Keratinocyte (primary cell): Measurements from ENCODE around the gene F9.
"Not testable (repeated sequence)": the region's sequence is repeated elsewhere in the genome, so short reads cannot be mapped to it uniquely, and the experiment has no call there.

Source experiments
- EZH2 ChIP-seq: IDR thresholded peaks from one replicate; pipeline ENCODE4 v1.6.1; 2012; ENCODE audit warnings: inconsistent platforms, mild to moderate bottlenecking, low read length, moderate library complexity
- TF ChIP-seq, protein P1 (sequence below), 3 experiments: IDR thresholded peaks in 1 of 3; conservative IDR thresholded peaks in 1 of 3; optimal IDR thresholded peaks in 1 of 3; 2 replicates in 2 of 3; 3 replicates in 1 of 3; pipeline versions ENCODE3 to v1.5.1; 2011; ENCODE audit warnings: low read length in 3 of 3, mild to moderate bottlenecking in 3 of 3, moderate library complexity in 2 of 3, control low read depth in 1 of 3, inconsistent platforms in 1 of 3; ENCODE audit not compliant: insufficient read depth in 2 of 3; ENCODE audit errors: extremely low read depth in 1 of 3

GRCh38 chrX:139528829-139529228, 1.7 kb upstream of the F9 start:
- TF ChIP-seq EZH2 = not testable (repeated sequence)
- TF ChIP-seq, protein P1, sequence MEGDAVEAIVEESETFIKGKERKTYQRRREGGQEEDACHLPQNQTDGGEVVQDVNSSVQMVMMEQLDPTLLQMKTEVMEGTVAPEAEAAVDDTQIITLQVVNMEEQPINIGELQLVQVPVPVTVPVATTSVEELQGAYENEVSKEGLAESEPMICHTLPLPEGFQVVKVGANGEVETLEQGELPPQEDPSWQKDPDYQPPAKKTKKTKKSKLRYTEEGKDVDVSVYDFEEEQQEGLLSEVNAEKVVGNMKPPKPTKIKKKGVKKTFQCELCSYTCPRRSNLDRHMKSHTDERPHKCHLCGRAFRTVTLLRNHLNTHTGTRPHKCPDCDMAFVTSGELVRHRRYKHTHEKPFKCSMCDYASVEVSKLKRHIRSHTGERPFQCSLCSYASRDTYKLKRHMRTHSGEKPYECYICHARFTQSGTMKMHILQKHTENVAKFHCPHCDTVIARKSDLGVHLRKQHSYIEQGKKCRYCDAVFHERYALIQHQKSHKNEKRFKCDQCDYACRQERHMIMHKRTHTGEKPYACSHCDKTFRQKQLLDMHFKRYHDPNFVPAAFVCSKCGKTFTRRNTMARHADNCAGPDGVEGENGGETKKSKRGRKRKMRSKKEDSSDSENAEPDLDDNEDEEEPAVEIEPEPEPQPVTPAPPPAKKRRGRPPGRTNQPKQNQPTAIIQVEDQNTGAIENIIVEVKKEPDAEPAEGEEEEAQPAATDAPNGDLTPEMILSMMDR (optimal IDR thresholded peaks at IDR 0.05 in 1 of 3, IDR thresholded peaks at IDR 0.05 in 1 of 3, conservative IDR thresholded peaks at IDR 0.05 in 1 of 3; ENCODE audit: extremely low read depth in 1 of 3, insufficient read depth in 2 of 3, low read length in 3 of 3) = not testable (repeated sequence)
